ENCODE measurements around the gene PCDHB7.
"Not testable (repeated sequence)": the region's sequence is repeated elsewhere in the genome, so short reads cannot be mapped to it uniquely, and the experiment has no call there.

The PCDHB7 gene

DNA sequence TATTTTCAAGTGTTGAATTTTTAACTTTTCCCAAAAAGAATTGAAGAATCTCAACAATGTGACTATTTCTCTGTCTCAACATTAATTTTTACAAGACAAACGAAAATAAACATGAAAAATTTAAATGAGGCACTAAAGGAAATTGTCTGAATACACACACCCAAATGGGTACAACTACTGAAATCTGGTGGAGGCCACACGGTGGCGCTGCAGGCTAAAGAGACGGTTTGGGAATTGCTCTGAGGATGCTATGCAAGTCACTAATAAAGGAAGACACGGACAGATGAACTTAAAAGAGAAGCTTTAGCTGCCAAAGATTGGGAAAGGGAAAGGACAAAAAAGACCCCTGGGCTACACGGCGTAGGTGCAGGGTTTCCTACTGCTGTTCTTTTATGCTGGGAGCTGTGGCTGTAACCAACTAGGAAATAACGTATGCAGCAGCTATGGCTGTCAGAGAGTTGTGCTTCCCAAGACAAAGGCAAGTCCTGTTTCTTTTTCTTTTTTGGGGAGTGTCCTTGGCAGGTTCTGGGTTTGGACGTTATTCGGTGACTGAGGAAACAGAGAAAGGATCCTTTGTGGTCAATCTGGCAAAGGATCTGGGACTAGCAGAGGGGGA, 19.8 kb downstream of the PCDHB7 start, which contains the start of gene PCDHB10:
TSS of gene PCDHB10 (plus strand) at position 244 of the 616 bp plus-strand sequence. CDS start at position 444, 200 bp downstream.
- H3K36me3 Mint-ChIP-seq, result peaks cover 3% of the 10 kb centered on the region
- H3K4me1 Mint-ChIP-seq, result peaks cover 4% of the 10 kb centered on the region
- H3K4me3 Mint-ChIP-seq, result no peak within 1 kb of the TSS
- peaks cover 8% of the 10 kb centered on the region for H3K27me3 Mint-ChIP-seq
- no peak for DNase-seq (ENCODE audit: low spot score in 2 of 2)
- H3K9me3 Mint-ChIP-seq, result peaks cover 11% of the 10 kb centered on the region
- ATAC-seq (ENCODE audit: low read depth), result no peak
- no peak within 1 kb of the TSS for H3K27ac Mint-ChIP-seq

DNA sequence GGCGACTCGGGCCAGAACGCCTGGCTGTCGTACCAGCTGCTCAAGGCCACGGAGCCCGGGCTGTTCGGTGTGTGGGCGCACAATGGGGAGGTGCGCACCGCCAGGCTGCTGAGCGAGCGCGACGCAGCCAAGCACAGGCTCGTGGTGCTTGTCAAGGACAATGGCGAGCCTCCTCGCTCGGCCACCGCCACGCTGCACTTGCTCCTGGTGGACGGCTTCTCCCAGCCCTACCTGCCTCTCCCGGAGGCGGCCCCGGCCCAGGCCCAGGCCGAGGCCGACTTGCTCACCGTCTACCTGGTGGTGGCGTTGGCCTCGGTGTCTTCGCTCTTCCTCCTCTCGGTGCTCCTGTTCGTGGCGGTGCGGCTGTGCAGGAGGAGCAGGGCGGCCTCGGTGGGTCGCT, 21.9 kb downstream of the PCDHB7 start:
- peaks cover 15% of the 10 kb centered on the region for H3K9me3 Mint-ChIP-seq
- H3K4me3 Mint-ChIP-seq; H3K4me1 Mint-ChIP-seq; H3K36me3 Mint-ChIP-seq; H3K27me3 Mint-ChIP-seq; DNase-seq (ENCODE audit: low spot score in 2 of 2); ATAC-seq (ENCODE audit: low read depth); H3K27ac Mint-ChIP-seq: not testable (repeated sequence)

DNA sequence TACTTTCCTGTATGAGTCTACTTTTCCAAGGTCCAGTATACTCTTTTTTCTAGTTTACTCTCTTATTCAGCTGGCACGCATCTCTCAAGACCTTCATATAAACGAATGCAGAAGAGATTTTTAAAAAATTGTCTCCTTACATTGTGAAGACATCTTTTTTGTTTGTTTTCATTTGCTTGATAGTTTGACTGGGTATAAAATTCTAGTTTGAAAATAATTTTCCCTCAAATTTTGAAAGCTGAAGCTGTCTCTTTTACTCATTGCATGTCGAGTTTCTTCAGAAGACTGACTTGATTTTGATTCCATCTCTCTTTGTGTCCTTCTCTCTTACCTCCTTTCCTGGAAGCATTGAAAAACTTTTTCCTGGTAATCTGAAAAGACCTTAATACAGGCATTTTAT, 23.9 kb downstream of the PCDHB7 start:
- peaks cover 2% of the 10 kb centered on the region for H3K4me1 Mint-ChIP-seq
- no peak overlapping the region for H3K4me3 Mint-ChIP-seq
- peaks cover 9% of the 10 kb centered on the region for H3K27me3 Mint-ChIP-seq
- peaks cover 2% of the 10 kb centered on the region for H3K36me3 Mint-ChIP-seq
- ATAC-seq (ENCODE audit: low read depth) (no peak), DNase-seq (ENCODE audit: low spot score in 2 of 2) (no peak)
- peaks cover 15% of the 10 kb centered on the region for H3K9me3 Mint-ChIP-seq
- no peak overlapping the region for H3K27ac Mint-ChIP-seq

DNA sequence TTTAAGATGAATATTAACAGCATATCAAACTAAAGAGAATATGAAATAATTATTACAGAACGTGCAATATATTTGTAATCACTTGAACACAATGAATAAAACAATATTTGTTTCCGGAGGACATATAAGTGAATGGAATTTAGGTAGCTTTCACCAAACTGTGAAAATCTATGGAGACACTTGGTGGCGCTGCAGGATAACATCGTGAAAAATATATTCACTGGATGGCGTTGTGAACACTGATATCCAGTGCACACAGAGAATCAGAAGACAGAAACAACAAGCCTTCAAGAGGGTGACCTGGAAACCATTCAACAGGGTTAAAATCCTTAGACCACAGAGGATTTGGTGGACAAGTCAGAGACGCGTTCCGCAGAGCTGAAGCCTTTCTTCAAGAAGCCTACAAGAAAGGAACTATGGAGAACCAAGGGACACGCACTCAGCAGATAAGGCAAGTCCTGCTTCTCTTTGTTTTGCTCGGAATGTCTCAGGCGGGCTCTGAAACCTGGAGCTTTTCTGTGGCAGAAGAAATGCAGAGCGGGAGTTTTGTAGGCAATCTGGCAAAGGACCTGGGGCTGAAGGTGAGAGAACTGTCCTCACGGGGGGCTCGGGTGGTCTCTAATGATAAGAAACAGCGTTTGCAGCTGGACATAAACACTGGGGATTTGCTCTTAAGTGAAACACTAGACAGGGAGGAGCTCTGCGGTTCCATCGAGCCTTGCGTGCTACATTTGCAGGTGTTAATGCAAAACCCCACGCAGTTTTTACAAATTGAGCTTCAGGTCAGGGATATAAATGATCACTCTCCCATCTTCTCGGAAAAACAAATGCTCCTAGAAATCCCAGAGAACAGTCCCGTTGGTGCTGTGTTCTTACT, 27.2 kb downstream of the PCDHB7 start, which contains the start of gene PCDHB11:
TSS of gene PCDHB11 (plus strand) at position 269 of the 877 bp plus-strand sequence. CDS start at position 417, 148 bp downstream.
- no peak within 1 kb of the TSS for H3K27ac Mint-ChIP-seq
- peaks cover 5% of the 10 kb centered on the region for H3K27me3 Mint-ChIP-seq
- DNase-seq (ENCODE audit: low spot score in 2 of 2), result no peak
- no peaks in the 10 kb centered on the region for H3K36me3 Mint-ChIP-seq
- no peaks in the 10 kb centered on the region for H3K4me1 Mint-ChIP-seq
- no peak for ATAC-seq (ENCODE audit: low read depth)
- H3K4me3 Mint-ChIP-seq, result no peak within 1 kb of the TSS
- peaks cover 10% of the 10 kb centered on the region for H3K9me3 Mint-ChIP-seq

DNA sequence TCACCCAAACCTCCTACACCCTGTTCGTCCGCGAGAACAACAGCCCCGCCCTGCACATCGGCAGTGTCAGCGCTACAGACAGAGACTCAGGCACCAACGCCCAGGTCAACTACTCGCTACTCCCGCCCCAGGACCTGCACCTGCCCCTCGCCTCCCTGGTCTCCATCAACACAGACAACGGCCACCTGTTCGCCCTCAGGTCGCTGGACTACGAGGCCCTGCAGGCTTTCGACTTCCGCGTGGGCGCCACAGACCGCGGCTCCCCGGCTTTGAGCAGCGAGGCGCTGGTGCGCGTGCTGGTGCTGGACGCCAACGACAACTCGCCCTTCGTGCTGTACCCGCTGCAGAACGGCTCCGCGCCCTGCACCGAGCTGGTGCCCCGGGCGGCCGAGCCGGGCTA, 28.7 kb downstream of the PCDHB7 start:
- H3K9me3 Mint-ChIP-seq, result peaks cover 10% of the 10 kb centered on the region
- H3K36me3 Mint-ChIP-seq; H3K27ac Mint-ChIP-seq; H3K4me1 Mint-ChIP-seq; DNase-seq (ENCODE audit: low spot score in 2 of 2); ATAC-seq (ENCODE audit: low read depth); H3K27me3 Mint-ChIP-seq; H3K4me3 Mint-ChIP-seq: not testable (repeated sequence)

DNA sequence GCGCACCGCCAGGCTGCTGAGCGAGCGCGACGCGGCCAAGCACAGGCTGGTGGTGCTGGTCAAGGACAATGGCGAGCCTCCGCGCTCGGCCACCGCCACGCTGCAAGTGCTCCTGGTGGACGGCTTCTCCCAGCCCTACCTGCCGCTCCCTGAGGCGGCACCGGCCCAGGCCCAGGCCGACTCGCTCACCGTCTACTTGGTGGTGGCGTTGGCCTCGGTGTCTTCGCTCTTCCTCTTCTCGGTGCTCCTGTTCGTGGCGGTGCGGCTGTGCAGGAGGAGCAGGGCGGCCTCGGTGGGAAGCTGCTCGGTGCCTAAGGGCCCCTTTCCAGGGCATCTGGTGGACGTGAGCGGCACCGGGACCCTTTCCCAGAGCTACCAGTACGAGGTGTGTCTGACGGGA, 29.2 kb downstream of the PCDHB7 start:
- ATAC-seq (ENCODE audit: low read depth); H3K36me3 Mint-ChIP-seq; H3K27me3 Mint-ChIP-seq; H3K4me1 Mint-ChIP-seq; DNase-seq (ENCODE audit: low spot score in 2 of 2); H3K27ac Mint-ChIP-seq; H3K4me3 Mint-ChIP-seq: not testable (repeated sequence)
- peaks cover 10% of the 10 kb centered on the region for H3K9me3 Mint-ChIP-seq

DNA sequence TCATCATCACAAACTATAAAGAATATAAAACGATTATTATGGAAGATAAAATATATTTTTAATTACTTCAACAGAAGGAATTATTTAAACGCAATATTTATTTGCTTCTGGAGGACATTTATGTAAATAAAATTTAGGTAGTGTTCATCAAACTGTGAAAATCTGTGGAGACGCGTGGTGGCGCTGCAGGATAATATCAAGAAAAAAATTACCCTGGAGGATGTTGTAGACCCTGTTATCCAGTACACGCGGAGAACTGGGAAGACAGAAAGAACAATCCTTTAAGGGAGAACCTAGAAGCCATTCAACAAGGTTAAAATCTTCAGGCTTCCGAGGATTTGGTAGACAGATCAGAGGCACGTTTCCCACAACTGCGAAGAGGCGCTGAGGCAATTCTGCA, 36.0 kb downstream of the PCDHB7 start, which contains the start of gene PCDHB12:
TSS of gene PCDHB12 (plus strand) at position 242 of the 400 bp plus-strand sequence. CDS start 189 bp downstream, outside the sequence.
- Mint-ChIP-seq H3K4me3 (no peak within 1 kb of the TSS), H3K27ac (no peak within 1 kb of the TSS), H3K36me3 (no peaks in the 10 kb centered on the region), H3K27me3 (peaks cover 9% of the 10 kb centered on the region), H3K9me3 (peaks cover 2% of the 10 kb centered on the region), H3K4me1 (no peaks in the 10 kb centered on the region)
- DNase-seq (ENCODE audit: low spot score in 2 of 2) (no peak), ATAC-seq (ENCODE audit: low read depth) (no peak)

DNA sequence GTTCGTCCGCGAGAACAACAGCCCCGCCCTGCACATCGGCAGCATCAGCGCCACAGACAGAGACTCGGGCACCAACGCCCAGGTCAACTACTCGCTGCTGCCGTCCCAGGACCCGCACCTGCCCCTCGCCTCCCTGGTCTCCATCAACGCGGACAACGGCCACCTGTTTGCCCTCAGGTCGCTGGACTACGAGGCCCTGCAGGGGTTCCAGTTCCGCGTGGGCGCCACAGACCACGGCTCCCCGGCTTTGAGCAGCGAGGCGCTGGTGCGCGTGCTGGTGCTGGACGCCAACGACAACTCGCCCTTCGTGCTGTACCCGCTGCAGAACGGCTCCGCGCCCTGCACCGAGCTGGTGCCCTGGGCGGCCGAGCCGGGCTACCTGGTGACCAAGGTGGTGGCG, 37.8 kb downstream of the PCDHB7 start:
- not testable (repeated sequence) for H3K4me3 Mint-ChIP-seq; H3K4me1 Mint-ChIP-seq; H3K36me3 Mint-ChIP-seq; H3K9me3 Mint-ChIP-seq; ATAC-seq (ENCODE audit: low read depth); DNase-seq (ENCODE audit: low spot score in 2 of 2); H3K27ac Mint-ChIP-seq
- peaks cover 11% of the 10 kb centered on the region for H3K27me3 Mint-ChIP-seq

DNA sequence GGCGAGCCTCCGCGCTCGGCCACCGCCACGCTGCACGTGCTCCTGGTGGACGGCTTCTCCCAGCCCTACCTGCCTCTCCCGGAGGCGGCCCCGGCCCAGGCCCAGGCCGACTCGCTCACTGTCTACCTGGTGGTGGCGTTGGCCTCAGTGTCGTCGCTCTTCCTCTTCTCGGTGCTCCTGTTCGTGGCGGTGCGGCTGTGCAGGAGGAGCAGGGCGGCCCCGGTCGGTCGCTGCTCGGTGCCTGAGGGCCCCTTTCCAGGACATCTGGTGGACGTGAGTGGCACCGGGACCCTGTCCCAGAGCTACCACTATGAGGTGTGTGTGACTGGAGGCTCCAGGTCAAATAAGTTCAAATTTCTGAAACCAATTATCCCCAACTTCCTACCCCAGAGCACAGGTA, 38.4 kb downstream of the PCDHB7 start:
- H3K27me3 Mint-ChIP-seq, result peaks cover 11% of the 10 kb centered on the region
- not testable (repeated sequence) for H3K4me1 Mint-ChIP-seq; H3K4me3 Mint-ChIP-seq; DNase-seq (ENCODE audit: low spot score in 2 of 2); H3K27ac Mint-ChIP-seq; H3K9me3 Mint-ChIP-seq; ATAC-seq (ENCODE audit: low read depth); H3K36me3 Mint-ChIP-seq

DNA sequence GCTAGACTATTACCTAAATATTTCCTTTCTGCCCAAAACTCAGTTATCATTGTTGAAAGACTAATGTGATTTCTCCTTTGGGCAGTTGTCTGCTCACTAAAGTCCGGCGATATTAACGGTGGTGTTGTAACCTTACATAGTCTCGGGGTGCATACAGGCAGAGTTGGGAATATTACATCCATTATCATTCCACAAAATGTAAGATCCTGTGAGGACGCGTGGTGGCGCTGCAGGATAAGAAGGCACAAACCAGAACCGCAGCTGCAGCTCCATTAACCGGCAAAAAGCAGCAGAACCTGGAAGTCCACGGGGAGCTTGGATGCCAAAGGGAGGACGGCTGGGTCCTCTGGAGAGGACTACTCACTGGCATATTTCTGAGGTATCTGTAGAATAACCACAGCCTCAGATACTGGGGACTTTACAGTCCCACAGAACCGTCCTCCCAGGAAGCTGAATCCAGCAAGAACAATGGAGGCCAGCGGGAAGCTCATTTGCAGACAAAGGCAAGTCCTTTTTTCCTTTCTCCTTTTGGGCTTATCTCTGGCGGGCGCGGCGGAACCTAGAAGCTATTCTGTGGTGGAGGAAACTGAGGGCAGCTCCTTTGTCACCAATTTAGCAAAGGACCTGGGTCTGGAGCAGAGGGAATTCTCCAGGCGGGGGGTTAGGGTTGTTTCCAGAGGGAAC, 41.4 kb downstream of the PCDHB7 start, which contains the start of gene PCDHB13:
TSS of gene PCDHB13 (plus strand) at position 264 of the 684 bp plus-strand sequence. CDS start at position 469, 205 bp downstream.
- H3K36me3 Mint-ChIP-seq; DNase-seq (ENCODE audit: low spot score in 2 of 2); ATAC-seq (ENCODE audit: low read depth); H3K27ac Mint-ChIP-seq; H3K4me1 Mint-ChIP-seq; H3K9me3 Mint-ChIP-seq: not testable (repeated sequence)
- Mint-ChIP-seq H3K27me3 (peaks cover 11% of the 10 kb centered on the region), H3K4me3 (peak within 1 kb of the TSS; percentile 29)

DNA sequence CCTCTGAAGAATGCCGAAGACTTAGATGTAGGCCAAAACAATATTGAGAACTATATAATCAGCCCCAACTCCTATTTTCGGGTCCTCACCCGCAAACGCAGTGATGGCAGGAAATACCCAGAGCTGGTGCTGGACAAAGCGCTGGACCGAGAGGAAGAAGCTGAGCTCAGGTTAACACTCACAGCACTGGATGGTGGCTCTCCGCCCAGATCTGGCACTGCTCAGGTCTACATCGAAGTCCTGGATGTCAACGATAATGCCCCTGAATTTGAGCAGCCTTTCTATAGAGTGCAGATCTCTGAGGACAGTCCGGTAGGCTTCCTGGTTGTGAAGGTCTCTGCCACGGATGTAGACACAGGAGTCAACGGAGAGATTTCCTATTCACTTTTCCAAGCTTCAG, 42.1 kb downstream of the PCDHB7 start:
- not testable (repeated sequence) for H3K27ac Mint-ChIP-seq; H3K9me3 Mint-ChIP-seq; DNase-seq (ENCODE audit: low spot score in 2 of 2); H3K4me1 Mint-ChIP-seq; H3K36me3 Mint-ChIP-seq; ATAC-seq (ENCODE audit: low read depth); H3K4me3 Mint-ChIP-seq
- H3K27me3 Mint-ChIP-seq, result peaks cover 12% of the 10 kb centered on the region

DNA sequence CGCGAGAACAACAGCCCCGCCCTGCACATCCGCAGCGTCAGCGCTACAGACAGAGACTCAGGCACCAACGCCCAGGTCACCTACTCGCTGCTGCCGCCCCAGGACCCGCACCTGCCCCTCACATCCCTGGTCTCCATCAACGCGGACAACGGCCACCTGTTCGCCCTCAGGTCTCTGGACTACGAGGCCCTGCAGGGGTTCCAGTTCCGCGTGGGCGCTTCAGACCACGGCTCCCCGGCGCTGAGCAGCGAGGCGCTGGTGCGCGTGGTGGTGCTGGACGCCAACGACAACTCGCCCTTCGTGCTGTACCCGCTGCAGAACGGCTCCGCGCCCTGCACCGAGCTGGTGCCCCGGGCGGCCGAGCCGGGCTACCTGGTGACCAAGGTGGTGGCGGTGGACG, 43.1 kb downstream of the PCDHB7 start:
- peaks cover 16% of the 10 kb centered on the region for H3K27me3 Mint-ChIP-seq
- H3K9me3 Mint-ChIP-seq, result peaks cover 16% of the 10 kb centered on the region
- H3K36me3 Mint-ChIP-seq; H3K4me1 Mint-ChIP-seq; DNase-seq (ENCODE audit: low spot score in 2 of 2); ATAC-seq (ENCODE audit: low read depth); H3K4me3 Mint-ChIP-seq; H3K27ac Mint-ChIP-seq: not testable (repeated sequence)

DNA sequence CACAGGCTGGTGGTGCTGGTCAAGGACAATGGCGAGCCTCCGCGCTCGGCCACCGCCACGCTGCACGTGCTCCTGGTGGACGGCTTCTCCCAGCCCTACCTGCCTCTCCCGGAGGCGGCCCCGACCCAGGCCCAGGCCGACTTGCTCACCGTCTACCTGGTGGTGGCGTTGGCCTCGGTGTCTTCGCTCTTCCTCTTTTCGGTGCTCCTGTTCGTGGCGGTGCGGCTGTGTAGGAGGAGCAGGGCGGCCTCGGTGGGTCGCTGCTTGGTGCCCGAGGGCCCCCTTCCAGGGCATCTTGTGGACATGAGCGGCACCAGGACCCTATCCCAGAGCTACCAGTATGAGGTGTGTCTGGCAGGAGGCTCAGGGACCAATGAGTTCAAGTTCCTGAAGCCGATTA, 43.6 kb downstream of the PCDHB7 start:
- not testable (repeated sequence) for DNase-seq (ENCODE audit: low spot score in 2 of 2); H3K36me3 Mint-ChIP-seq; H3K4me3 Mint-ChIP-seq; H3K4me1 Mint-ChIP-seq; H3K27ac Mint-ChIP-seq; ATAC-seq (ENCODE audit: low read depth)
- peaks cover 17% of the 10 kb centered on the region for H3K27me3 Mint-ChIP-seq
- peaks cover 14% of the 10 kb centered on the region for H3K9me3 Mint-ChIP-seq

All from memory B cell (primary cell).